ENCODE results near the gene CNTLN.

Gene CNTLN

GRCh38 chr9:17403539-17403938, 268.7 kb downstream of the CNTLN start:
- no peak for TF ChIP-seq CTCF (IDR thresholded peaks at IDR 0.05; ENCODE audit: insufficient read depth, missing control alignments)
- FAIRE-seq (no peak), DNase-seq (ENCODE audit: insufficient read length, low spot score) (no peak)

GRCh38 chr9:17414986-17415385, 280.1 kb downstream of the CNTLN start:
- no peak for FAIRE-seq
- DNase-seq (ENCODE audit: insufficient read length, low spot score), result no peak
- TF ChIP-seq CTCF (IDR thresholded peaks at IDR 0.05; ENCODE audit: insufficient read depth, missing control alignments), result no peak

- TF ChIP-seq CTCF (IDR thresholded peaks at IDR 0.05; ENCODE audit: insufficient read depth, missing control alignments), result no peak
- DNase-seq (ENCODE audit: insufficient read length, low spot score), result no peak
- no peak for FAIRE-seq
Observed at GRCh38 chr9:17422994-17423680, 288.3 kb downstream of the CNTLN start.

- no peak for TF ChIP-seq CTCF (IDR thresholded peaks at IDR 0.05; ENCODE audit: insufficient read depth, missing control alignments)
- DNase-seq (ENCODE audit: insufficient read length, low spot score), result no peak
- FAIRE-seq, result no peak
Observed at GRCh38 chr9:17423681-17424011, 288.8 kb downstream of the CNTLN start.

GRCh38 chr9:17425384-17425783, 290.5 kb downstream of the CNTLN start:
- no peak for TF ChIP-seq CTCF (IDR thresholded peaks at IDR 0.05; ENCODE audit: insufficient read depth, missing control alignments)
- no peak for FAIRE-seq
- DNase-seq (ENCODE audit: insufficient read length, low spot score), result no peak

- no peak for TF ChIP-seq CTCF (IDR thresholded peaks at IDR 0.05; ENCODE audit: insufficient read depth, missing control alignments)
- FAIRE-seq (no peak), DNase-seq (ENCODE audit: insufficient read length, low spot score) (no peak)
Observed at GRCh38 chr9:17433526-17433925, 298.7 kb downstream of the CNTLN start.

- no peak for TF ChIP-seq CTCF (IDR thresholded peaks at IDR 0.05; ENCODE audit: insufficient read depth, missing control alignments)
- FAIRE-seq (no peak), DNase-seq (ENCODE audit: insufficient read length, low spot score) (no peak)
Observed at GRCh38 chr9:17436854-17437253, 302.0 kb downstream of the CNTLN start.
